HG03064 (cell line): ENCODE data around the gene MMP21.

Experiments
- ATAC-seq: cut with Tn5 transposase; IDR thresholded peaks from one replicate; pipeline ENCODE4 v1.9.1; 2021; ENCODE audit warnings: low read depth; ENCODE audit not compliant: unreplicated experiment

MMP21 gene

GRCh38 chr10:125792342-125793300 is 17.0 kb upstream of the MMP21 start:
- no peak for ATAC-seq

DNA sequence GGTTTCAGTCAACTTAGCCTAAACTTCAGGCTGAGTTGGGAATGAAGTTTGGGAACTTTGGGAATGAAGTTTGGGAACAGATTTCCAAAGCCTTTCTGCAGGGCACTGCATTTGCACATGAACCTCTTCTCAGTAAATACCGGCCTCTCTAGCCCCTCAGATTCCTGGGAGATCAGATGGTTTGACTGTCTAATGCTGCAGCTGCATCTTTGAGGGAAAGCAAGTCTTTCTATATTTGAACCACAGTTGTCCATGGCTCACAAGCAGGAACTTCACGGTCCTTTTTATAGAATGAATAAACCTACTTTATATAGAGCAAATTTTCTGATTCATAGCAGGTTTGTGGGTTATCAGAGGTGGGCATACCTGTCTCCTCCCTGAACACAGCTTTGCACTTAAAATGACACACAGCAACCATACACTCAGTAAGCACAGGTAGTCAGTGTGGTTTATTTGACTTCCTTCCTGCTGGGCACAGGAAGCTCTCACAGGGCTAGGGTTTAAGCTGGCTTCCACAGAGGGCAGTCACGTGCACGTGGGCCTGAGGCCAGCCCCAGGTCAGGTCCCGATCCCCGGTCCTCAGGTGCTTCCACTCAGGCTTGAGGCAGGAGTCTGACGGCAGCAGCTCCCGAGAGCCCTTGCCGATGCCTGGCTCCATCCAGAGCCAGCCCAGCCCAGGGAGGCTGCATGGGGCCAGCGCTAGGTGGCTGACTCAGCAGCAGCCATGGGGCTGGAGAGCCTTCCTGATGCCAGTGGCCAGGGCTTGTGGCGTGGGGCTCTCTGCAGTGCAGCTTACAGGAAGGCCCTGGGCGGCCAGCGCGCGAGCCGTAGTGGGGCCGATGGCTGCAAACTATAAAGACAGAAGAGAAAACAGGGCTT is 12.8 kb upstream of the MMP21 start:
- ATAC-seq, result no peak

DNA sequence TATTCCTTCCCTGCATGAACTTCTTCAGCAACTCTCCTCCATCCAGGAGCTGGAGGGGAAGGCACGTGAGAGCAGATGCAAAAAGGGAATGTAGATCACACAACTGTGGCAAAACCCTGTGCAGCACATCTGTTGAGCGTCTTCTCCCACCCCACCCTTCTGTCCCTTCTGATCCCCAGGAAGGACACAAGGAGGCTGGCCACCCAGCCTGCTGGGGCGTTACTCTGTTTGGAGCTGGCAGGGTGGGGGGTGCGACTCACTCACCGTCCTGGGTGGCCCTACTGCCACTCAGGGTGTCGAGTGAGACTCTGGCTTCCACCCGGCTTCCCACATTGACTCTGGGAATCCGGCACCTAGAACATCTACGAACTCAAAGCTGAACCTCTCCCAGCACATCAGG is 10.2 kb upstream of the MMP21 start:
- ATAC-seq, result no peak

DNA sequence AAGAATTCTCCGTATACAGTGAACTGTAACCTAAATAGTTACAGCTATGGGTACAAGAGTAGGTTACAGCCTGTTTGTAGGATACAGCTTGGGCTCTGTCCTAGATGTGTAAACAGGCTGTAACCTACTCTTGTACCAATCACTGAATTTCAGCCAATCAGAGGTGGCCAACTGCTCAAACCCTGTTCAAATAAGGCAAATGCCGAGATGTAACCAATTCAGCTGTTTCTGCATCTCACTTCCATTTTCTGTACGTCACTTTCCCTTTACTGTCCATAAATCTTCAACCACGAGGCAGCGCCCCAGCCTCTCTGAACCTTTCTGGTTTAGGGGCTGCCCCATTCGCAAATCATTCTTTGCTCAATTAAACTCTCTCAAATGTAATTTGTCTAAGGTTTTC is 8.3 kb upstream of the MMP21 start:
- ATAC-seq, result peak; percentile 83

- no peak for ATAC-seq
These were observed 7.8 kb upstream of the MMP21 start for GRCh38 chr10:125783408-125783807.

DNA sequence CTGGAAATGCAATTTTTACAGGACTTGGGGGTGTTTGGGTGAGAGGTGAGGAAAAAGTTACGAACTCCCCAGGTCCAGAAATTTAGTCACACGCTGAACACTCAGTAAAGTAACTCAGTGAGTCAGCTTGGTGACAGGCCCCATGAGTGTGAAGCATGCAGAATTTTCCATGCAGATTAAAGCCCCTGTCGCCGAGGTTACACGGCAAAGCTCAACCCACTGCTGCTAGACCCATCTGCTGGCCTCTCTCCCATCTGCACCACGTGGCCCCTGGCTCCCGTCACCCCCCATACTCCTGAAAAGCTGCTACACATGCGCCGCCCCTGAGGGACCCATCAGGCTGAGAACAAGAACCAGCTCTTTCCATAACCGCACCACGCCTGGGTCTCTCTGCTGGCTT is 7.0 kb upstream of the MMP21 start:
- no peak for ATAC-seq

GRCh38 chr10:125782054-125782453 is 6.4 kb upstream of the MMP21 start:
- no peak for ATAC-seq

GRCh38 chr10:125781374-125781773 is 5.8 kb upstream of the MMP21 start:
- no peak for ATAC-seq

GRCh38 chr10:125779403-125780327 is 4.0 kb upstream of the MMP21 start:
- ATAC-seq, result no peak

DNA sequence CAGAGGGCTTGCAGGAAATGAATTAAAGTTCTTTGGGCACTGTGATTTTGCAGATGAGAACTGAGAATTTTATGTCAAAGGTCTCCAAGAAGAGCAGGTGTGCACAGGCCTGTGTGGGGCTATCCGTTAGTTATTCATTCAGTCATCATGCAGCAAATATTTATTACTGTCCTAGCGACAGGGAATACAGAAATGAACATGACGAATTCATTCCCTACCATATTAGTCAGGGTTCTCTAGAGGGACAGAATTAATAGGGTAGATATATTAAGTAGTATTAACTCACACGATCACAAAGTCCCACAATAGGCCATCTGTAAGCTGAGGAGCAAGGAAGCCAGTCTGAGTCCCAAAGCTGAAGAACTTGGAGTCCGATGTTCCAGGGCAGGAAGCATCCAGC is 2.9 kb upstream of the MMP21 start:
- no peak for ATAC-seq

DNA sequence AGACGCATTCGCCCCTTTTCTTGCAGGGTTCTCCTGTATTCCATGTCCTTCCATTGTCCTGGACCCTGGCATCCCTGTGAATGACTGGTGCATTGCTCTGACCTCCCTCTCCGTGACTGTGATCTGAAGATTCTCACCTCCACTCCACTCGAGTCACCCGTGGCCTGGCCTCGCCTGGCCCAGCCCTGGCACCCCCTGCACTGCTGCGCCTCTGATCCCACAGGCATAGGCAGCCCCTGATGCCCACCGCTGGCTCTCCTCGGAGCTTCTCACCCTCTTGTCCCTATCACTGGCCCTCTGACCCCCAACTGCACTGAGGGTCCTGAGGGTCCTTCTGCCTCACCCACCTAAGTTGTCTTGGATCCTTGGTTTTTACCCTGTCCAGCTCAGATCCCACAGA is 2.2 kb upstream of the MMP21 start:
- ATAC-seq, result no peak

GRCh38 chr10:125774581-125775191 is 935 bp downstream of the MMP21 start:
- ATAC-seq, result no peak

DNA sequence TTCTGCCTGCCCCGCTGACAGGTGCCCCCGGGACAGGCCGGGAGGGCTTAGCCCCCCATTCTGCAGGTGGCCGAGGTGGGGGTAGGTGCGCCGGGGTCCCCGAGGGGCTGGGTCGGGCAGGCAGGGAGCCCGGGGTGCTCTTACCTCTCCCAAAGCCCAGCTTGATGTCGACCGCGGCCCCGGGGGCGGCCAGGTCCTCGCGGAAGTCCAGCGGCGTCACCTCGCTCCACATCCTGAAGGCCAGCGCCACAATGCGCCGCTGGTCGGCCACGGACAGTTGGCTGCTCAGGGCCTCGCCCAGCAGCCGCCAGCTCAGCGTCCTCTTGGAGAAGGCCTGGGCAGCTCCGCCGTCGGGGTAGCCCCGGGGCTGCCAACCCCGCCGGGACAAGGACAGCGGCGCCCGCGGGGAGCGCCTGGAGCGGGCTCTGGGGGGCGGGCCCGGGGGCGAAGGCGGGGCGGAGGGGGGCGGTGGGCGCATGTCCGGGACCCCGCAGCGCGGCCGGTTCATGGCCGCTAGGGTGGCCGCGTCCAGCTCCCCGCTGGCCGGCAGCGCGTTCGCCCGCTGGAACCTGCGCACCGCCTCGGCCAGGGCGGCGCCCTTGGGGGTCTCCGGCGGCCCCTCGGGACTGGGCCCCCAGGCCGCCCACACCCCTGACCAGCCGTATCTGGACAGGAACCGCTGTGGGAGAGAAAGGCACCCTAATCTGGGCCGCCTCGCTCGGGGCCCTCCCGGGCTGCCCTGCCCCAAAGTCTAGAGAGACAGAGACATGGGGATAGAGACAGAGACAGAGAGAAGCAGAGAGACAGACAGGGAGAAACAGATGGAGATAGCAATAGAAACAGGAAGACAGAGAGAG is 1.7 kb downstream of the MMP21 start:
- no peak for ATAC-seq

- no peak for ATAC-seq
These were observed 2.8 kb downstream of the MMP21 start for GRCh38 chr10:125772864-125773180.

DNA sequence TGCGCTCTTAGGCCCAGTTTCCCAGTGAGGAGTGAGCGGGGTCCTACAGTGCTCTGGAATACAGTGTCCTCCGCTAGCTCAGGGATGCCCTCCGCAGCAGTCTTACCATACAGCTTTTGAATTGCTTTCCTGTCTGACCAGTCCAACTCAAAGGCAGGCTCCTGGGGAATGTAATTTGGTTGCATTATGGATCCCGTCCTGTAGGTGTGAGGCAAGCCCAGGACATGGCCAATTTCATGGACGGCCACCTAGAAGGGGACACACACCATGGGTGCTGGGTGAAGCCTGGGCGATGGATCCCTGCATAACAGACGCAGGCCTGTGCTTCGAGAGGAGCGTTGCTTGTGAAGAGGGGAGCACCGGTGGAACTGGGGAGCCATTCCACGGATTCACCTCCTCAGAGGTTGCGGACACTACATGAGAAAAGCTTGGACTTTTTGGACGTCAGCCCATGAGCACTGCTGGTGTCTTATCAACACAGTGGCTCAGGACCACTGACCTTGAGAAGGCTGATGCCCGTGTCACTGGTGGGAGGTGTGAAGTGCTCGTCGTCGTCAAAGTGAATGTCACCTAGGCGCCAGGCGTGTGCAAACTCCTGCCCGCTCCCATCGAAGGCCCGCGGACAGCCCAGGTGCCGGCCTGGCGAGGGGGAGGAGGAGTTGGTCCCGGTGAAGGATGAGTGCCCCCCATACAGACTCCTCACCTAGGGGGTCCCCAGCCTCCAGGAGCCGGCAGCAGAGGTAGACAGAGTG is 3.3 kb downstream of the MMP21 start:
- no peak for ATAC-seq

GRCh38 chr10:125770844-125771243 is 4.8 kb downstream of the MMP21 start:
- no peak for ATAC-seq

- no peak for ATAC-seq
These were observed 6.4 kb downstream of the MMP21 start for GRCh38 chr10:125769175-125769574.

DNA sequence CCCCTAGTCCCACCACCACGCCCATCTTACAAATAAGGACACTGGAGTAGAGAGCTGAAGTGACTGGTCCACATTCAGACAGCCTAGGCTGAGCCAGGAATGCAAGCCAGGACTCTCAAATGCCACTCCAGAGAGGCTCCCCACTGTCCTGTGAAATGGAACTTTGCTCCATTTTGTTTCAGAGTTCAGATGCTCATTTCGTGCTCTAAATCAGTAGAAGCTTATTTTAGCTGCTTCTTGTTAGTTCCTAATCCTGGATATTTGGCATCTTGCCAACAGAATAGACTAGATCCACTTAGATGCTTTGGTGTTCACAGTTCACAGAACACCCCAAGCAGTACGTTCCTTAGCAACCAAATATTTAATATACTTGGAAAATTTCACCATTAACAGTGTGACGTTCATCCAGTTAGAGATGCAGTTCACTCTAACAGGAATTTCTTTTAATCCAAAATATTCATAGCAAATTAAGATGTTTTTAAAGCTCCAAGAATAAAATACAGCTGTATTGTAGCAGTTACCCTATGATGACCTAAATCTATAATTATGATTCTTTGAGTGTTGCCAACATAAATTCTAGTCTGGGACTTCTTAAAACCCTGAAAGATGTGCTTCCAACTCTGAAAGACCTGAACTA is 7.3 kb downstream of the MMP21 start:
- no peak for ATAC-seq
